Measurements from ENCODE around the gene METTL9.
A peak's percentile ranks its signal among the peaks of the same experiment; 100 is the strongest.
"Not testable (repeated sequence)": the region's sequence is repeated elsewhere in the genome, so short reads cannot be mapped to it uniquely, and the experiment has no call there.

METTL9 gene

DNA sequence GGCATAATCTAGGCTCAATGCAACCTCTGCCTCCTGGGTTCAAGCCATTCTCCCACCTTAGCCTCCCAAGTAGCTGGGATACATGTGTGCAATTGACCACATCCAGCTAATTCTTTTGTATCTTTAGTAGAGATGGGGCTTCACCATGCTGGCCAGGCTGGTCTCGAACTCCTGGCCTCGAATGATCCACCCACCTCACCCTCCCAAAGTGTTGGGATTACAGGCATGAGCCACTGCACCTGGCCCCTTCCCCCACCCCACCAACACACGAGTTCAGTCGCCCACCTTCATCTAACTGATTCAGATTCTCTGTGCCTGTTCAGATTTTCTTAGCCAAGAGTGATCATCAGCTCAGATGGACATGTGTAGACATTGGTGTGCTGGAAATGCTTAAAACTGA lies 25.0 kb upstream of the METTL9 start:
- DNase-seq, result no peak

DNA sequence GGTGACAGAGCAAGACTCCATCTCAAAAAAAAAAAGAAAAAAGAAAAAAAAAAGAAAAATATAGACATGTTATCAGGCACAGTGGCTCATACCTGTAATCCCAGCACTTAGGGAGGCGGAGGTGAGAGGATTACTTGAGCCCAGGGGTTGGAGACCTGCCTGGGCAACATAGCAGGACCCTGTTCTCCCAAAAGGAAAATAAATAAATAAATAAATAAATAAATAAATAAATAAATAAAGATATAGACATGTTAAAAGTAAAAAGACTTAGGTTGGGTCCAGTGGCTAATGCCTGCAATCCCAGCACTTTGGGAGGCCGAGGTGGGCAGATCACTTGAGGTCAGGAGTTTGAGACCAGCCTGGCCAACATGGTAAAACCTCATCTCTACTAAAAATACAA lies 23.1 kb upstream of the METTL9 start:
- not testable (repeated sequence) for DNase-seq

DNA sequence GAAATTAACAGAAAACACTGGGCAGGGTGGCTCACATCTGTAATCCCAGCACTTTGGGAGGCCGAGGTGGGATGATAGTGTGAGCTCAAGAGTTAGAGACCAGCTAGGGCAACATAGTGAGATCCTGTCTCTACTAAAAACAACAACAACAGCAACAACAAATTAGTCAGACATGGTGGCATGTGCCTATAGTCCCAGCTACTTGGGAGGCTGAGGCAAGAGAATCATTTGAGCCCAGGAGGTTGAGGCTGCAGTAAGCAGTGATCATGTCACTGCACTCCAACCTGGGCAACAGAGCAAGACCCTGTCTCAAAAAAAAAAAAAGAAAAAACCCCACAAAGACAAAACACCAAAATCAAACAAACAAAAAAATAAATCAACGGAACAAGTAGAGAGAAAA lies 21.9 kb upstream of the METTL9 start:
- DNase-seq, result not testable (repeated sequence)

DNA sequence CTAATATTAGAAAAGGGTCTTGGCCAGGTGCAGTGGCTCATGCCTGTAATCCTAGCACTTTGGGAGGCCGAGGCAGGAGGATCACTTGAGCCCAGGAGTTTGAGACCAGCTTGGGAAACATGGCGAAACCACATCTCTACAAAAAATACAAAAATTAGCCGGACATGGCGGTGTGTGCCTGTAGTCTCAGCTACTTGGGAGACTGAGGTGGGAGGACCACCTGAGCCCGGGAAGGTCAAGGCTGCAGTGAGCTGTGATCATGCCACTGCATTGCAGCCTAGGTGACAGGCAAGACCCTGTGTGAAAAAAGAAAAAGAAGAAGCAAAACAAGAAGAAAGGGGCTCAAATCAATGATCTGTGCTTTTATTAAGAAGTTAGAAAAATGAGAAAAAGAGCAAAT lies 21.1 kb upstream of the METTL9 start:
- not testable (repeated sequence) for DNase-seq

DNA sequence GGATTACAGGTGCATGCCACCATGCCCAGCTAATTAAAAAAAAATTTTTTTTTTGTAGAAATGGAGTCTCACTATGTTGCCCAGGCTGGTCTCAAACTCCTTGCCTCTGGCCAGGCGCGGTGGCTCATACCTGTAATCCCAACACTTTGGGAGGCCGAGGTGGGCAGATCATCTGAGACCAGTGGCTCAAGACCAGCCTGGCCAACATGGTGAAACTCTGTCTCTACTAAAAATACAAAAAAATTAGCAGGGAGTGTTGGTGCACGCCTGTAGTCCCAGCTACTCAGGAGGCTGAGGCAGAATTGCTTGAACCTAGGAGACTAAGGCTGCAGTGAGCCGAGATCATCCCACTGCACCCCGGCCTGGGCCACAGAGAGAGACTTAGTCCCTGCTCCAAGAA lies 19.2 kb upstream of the METTL9 start:
- not testable (repeated sequence) for DNase-seq

DNA sequence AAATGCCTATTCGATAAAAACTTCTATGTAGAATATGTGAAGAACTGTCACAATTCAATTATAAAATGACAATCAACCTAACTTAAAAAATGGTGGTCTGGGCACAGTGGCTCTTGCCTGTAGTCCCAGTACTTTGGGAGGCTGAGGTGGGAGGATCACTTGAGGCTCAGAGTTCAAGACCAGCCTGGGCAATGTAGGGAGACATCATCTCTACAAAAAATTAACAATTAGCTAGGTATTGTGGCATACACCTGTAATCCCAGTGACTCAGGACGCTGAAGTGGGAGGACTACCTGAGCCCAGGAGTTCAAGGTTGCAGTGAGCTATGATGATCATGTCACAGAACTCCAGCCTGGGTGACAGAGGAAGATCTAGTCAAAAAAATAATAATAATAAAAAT lies 18.6 kb upstream of the METTL9 start:
- no peak for DNase-seq

DNA sequence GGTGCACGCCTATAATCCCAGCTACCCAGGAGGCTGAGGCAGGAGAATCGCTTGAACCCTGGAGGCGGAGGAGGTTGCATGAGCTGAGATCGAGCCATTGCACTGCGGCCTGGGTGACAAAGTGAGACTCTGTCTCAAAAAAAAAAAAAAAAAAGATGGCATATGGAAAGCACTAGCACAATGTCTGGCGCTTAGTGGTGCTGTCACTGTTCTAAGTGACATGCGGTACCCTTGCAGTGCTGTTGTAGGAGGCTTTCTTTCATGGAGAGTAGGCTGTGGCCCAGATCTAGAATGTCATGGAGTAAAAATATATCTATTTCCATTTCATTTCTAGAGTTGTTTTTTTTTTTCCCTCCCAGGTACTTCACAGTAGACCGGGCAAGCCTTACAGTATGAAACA lies 14.6 kb upstream of the METTL9 start:
- DNase-seq, result no peak

DNA sequence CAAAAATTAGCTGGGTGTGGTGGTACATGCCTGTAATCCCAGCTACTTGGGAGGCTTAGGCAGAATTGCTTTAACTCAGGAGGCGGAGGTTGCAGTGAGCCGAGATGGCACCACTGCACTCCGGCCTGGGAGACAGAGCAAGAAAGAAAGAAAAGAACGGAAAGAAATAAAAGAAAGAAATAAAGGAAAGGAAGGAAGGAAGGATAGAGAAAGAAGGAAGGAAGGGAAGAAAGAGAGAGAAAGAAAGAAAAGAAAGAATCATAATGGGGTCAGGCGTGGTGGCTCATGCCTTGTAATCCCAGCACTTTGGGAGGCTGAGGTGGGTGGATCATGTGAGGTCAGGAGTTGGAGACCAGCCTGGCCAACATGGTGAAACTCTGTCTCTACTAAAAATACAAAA lies 10.8 kb upstream of the METTL9 start:
- not testable (repeated sequence) for DNase-seq

DNA sequence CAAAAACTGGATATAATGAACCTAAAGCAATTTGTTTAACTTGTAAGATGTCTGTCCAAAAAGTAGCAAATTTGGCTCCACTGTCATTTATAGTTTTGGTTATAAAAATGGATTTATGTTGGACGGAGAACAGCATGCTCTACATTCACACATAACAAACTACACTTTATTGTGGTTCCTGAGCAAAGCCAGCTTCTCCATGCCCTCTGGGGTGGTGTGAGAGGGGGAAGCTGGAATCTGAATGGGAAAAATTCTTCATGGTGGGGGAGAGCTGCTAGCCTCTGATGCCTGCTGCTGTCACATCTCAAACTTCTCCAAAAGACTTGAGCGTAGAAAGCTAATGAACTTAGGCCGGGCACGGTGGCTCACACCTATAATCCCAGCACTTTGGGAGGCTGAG lies 9.8 kb upstream of the METTL9 start:
- no peak for DNase-seq

DNA sequence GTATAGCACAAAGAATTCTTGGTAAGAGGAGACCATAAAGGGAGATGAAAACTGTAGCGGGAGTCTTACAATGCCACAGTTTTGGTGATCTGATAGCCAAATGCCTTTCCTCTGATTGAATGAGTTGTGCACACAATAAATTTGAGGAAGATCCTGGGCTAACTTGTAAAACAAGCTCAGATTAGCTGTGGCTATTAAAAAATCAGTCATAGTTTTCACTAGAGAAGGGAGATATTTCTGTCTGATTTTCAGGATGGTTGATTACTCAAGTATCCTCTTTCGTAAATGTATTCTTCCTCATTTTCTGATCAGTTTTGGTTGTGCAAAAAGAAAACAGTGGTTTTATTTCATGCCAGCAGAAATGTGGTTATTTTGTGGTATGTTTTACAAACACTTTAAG lies 9.1 kb upstream of the METTL9 start:
- no peak for DNase-seq

DNA sequence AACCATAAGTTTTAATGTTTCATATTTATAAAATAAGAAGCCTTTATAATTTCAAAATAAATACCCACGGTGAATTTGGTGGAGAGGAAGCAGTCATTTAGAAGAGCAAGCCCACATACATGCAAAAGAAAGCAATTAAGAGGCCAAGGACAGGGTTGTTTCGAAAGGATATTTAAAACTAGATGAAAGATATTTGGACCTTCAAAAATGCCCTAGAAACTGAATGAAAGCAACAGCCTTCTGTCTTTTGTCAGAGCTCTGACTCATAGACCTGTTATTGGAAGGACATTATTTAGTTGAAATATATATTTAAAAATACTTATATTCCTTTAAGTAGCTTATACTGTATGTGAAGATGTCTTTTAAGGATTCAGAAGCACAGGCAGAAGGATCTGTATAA lies 8.6 kb upstream of the METTL9 start:
- no peak for DNase-seq

DNA sequence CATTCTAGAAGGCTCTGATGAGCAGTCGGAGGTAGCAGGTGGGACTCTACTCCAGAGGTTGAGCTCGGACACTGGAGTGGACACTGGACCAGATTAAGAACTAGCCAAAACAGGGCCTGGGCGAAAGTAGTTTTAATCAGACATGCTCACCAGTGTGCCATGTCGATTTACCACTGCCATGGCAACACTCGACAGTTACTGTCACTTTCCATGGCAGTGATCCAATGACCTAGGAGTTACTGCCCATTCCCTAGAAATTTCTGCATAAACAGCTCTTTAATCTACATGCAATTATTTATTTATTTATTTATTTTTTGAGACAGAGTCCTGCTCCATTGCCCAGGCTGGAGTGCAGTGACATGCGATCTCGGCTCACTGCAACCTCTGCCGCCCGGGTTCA lies 7.2 kb upstream of the METTL9 start:
- no peak for DNase-seq

DNA sequence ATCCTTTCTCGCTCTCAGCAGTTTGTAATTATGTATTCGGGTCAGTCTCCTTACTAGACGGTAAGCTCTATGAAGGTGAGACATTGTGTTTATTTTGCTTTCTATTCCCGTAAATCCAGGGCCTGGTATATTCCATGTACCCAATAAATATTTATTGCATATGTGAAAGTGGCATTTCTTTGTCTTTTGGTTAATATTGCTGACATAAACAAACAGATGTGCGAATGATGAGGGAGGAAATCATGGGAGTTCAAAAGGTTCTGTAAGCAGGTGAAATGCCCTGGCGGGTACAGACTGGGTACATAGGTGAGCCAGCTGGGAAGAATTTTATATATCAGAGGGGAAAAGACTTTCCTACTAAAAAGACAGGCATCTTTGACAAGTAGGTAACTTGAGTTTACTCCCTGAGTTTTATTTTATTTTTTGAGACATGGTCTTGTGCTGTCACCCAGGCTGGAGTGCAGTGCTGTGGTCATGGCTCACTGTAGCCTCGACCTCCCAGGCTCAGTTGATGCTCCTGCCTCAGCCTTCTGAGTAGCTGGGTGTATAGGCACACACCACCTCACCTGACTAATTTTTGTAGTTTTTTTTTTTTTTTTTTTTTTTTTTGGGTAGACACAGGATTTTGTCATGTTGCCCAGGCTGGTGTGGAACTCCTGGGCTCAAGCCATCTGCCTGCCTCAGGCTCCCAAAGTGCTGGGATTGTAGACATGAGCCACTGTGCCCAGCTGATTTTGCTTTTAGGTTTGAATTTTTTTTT lies 5.7 kb upstream of the METTL9 start:
- DNase-seq, result no peak

DNA sequence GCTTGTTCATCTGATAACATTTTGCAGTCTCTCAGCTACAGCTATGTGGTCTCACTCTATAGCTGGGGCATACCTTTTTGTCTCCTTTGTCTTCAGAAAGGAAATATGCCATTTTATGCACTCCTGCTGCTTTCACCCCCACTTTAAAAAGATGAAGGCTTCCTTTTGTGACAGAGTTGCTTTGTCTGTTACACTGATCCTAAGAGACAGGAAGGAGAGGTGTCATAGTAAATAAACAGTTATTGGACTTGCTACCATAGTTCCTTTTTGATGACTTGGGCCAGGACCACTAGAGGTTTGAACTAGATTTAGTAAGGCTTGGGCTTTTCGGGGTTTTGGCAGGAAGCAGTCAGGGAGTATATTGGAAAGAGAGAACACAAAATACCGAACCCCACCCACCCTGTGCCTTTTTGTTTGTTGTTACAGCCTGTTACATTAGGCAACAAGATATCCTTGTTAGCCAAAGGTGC lies 1.8 kb upstream of the METTL9 start:
- no peak for DNase-seq

DNA sequence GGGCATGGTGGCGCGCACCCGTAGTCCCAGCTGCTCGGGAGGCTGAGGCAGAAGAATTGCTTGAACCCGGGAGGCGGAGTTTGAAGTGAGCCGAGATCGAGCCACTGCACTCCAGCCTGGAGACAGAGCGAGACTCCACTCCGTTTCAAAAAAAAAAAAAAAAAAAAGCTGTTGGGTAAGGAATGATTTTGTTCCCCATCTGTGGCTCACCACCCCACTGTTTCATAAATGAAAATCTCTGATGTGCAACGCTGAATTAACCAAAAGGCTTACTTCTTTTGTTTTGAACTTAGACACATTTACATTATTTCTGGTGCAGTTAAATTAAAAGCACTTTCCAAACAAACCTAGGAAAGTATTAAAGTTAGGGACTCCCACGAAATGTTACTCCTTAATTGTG lies 1.2 kb upstream of the METTL9 start:
- no peak for DNase-seq

DNA sequence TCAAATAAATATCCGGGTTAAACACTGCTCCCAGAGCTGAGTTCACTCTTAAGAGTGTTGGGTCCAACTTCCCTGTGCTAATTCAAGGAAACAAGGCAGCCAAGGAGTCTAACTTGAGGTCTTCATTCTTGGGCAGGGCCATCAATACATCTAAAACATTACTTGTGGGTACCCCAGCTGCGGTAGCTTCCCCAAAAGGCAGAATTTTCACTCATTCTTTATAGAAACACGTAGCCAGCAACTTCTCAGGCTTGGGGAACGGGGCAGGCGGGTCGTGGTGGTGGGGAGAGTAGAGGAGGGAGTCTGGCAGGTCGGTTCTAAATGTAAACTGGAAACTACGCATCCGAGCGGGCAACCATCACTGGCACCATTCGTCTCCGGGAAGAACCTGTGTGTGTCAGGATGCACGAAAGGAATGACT lies 666 bp upstream of the METTL9 start:
- no peak for DNase-seq

DNA sequence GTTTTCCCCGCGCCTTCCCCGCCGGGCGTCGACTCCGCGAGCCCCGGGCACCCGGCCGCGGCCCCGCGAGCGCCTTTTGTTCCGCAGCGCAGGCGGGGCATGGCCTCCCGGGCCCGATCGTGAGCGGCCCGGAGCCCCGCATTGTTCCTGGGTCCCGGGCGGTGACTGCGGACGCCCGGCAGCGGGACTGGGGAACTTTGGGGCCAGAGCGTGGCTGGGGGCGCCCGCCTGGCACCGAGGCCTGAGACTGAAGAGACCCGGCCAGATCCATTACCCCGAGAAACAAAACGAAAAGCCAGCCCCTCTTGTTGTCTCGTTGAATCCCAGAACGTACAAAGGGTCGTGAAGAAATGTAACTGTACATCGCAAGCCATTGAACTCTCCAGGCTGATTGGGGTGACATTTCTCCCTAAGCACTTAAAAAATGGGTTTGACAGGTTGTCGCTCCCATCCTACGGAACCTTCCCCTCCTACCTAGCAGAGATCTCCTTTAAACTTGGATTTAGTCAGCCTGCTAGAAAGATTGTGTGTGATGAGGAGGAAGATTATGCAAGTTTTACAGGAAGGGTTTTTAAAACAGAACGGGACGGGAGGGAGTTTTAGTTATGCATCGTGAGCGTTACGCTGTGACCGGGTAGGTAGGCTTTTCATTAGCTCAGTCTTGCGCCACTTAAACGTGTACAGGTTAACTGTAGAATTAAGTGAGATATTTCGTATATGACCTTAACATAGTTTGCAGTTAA lies 825 bp downstream of the METTL9 start:
- DNase-seq, result peak; percentile 26

DNA sequence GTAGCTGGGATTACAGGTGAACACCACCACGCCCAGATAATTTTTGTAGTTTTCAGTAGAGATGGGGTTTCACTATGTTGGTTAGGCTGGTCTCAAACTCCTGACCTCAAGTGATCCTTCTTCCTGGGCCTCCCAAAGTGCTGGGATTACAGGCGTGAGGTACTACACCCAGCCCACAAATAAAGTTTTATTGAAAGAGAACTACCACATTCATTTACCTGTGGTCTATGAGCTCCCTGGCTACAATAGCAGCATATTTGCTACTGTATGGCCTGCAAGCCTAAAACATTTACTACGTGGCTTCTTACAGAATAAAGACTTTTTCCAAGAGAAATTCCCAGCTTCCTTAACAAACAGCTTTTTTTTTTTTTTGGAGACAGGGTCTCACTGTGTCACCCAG lies 3.4 kb downstream of the METTL9 start:
- DNase-seq, result no peak

DNA sequence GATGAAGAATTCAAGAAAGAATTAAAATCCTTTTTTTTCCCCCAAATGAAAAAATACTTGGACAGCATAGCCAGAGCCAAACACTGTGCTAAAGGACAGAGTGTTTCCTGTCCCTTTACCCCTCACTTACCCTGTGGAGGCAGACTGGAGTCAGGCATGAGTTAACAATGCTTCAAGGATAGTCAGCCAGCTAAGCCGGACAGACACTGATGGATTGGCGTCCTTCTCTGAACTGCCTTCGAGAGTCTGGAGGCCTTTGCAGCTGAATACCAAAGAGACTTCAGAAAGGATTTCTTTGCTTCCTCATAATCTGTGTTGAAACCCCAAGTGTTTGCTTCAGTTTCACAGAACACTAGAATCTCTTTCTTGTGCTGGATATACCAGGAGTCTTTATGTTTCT lies 4.6 kb downstream of the METTL9 start:
- DNase-seq, result no peak

DNA sequence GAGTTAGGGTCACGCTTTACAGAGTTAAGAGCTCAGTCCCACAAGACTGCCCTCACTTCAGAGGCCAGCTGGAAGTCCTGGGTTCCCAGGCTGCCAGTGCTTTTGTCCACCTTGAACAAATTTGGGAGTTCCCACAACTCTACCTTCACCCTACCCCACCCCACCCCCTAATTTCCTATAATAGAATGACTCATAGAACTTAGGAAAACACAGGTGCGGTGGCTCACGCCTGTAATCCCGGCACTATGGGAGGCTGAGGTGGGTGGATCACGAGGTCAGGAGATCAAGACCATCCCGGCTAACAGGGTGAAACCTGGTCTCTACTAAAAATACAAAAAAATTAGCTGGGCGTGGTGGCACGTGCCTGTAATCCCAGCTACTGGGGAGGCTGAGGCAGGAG lies 6.5 kb downstream of the METTL9 start:
- DNase-seq, result not testable (repeated sequence)

DNA sequence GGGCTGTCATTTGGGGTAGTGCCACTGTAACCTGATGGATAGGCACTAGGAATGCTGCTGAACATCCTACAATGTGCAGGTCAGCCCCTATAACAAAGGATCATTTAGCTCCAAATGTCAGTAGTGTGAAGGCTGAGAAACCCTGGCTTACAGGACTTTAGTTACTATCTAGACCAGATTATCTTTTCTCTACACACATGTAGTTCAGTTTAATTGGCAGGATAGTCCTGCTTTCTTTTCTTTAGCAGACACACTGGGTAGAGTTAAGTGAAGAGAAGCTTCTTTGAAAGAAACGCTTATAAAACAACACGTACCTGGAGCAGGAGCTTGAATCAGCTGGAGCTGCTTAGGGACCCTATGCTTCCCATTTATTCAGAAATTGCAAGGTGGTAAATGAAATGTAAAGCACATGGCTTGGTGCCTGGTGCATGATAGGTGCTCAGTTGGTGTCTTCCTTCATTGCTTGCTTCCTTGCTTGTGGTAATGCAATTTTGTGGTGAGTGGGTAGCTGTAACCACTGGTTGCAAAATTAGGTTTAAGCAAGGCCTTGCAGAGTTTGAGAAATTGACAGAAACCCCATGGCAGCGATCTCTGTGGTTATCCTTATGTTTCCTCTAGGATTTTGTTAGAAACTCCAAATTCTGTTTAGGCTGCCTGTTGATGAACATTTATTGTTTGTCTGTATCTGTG lies 9.4 kb downstream of the METTL9 start:
- no peak for DNase-seq

DNA sequence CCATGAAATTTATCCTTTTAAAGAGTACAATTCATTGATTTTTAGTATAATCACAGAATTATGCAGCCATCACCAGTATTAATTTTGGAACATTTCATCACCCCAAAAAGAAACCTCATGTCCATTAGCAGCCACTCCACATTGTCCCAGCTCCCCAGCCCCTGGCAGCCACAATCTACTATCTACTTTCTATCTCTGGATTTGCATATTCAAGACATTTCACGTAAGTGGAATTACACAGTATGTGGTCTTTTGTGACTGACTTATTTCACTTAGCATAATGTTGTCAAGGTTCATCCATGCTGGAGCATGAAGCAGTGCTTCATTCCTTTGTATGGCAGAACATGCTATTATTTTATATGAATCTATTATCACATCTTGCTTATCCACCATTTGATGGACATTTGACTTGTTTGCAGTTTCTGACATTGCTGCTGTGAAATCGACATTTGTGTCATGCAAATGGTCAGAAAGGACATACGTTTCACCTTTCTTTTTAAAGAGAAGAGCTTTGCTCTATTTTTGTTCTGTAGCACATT lies 10.7 kb downstream of the METTL9 start:
- no peak for DNase-seq

DNA sequence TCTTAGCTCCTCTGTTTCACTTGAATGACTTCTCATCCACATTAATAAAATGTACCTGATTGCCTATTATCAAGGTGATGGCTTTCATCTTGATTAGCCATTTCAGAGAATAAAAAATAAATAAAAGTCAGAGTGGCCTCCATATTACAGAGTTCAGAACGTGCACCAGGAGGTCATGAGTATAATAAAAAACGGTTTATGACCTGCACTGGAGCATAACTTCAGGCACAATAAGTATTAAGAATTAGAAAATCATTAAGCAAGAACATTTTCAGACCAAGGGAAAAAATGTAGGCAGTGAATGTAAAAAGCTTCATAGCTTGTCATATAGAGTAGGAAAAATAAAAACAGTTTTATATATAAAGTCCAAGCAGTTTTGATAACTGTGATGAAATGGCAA lies 11.4 kb downstream of the METTL9 start:
- no peak for DNase-seq

DNA sequence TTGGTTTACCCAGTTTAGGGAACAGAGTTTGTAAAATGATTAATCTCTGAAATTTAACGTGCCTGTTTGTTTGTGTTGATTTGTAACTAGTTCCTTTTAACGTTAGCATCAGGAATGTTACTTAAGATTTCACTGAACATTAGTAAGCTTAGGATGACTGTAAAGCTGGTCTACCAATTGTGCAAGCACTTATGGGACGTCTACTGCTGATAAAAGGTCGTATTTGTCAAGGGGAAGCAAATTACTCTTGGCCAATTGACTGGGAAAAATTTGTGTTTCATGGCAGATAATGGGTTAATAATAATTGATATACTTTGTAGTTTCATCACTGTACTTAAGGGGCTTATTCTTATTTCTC lies 11.8 kb downstream of the METTL9 start:
- no peak for DNase-seq
